GM11168 (cell line): ENCODE results near the gene PCDHGA4.
"Not testable (repeated sequence)": the region's sequence is repeated elsewhere in the genome, so short reads cannot be mapped to it uniquely, and the experiment has no call there.

Source experiments
- in situ Hi-C: fragments of 300-500 bp; cut with MboI; formaldehyde crosslinking; loops from one replicate; pipeline ENCODE4 v1.12.0; 2022; ENCODE audit warnings: low sequenced_read_pairs; ENCODE audit not compliant: unreplicated experiment

The PCDHGA4 gene

DNA sequence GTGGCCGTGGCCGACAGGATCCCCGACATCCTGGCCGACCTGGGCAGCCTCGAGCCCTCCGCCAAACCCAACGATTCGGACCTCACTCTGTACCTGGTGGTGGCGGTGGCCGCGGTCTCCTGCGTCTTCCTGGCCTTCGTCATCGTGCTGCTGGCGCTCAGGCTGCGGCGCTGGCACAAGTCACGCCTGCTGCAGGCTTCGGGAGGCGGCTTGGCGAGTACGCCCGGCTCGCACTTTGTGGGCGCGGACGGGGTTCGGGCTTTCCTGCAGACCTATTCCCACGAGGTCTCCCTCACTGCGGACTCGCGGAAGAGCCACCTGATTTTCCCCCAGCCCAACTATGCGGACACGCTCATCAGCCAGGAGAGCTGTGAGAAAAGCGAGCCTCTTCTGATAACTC, 8.8 kb upstream of the PCDHGA4 start:
- in situ Hi-C loops: not testable (repeated sequence)

DNA sequence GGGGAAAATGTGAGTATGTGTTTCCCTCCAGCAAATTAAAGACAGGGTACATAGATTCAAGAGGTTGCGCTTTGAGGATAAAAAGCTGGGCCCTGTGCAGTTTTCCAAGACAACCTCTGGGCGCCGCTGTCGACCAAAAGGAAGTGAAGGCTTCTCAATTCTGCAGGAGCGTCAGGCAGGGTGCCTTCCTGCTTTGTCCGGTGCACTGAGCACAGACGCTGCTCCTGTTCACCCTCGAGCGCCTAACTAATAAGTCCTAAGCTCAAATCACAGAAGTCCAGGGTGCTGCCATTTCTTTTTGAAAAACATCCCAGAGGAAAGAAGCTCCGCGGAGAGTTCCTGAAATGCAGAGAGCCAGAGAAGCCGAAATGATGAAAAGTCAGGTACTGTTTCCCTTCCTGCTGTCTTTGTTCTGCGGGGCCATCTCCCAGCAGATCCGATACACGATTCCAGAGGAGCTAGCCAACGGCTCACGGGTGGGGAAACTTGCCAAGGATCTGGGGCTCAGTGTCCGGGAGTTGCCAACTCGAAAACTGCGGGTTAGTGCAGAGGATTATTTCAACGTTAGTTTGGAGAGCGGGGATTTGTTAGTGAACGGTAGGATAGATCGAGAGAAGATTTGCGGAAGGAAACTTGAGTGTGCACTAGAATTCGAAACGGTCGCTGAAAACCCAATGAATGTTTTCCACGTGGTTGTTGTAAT, 4.8 kb upstream of the PCDHGA4 start, which contains the start of gene PCDHGB1:
Gene PCDHGB1, plus strand, starts transcription at position 183 of the 703 bp plus-strand sequence. Its CDS starts 162 bp downstream, at position 345.
- in situ Hi-C loops: no loop called here

DNA sequence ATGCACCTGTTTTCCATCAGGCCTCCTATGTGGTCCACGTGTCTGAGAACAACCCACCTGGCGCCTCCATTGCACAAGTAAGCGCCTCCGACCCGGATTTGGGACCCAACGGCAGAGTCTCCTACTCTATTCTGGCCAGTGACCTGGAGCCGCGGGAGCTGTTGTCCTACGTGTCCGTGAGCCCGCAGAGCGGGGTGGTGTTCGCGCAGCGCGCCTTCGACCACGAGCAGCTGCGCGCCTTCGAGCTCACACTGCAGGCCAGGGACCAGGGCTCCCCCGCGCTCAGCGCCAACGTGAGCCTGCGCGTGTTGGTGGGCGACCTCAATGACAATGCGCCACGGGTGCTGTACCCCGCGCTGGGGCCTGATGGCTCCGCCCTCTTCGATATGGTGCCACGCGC, 3.2 kb upstream of the PCDHGA4 start:
- in situ Hi-C loops: no loop called here

DNA sequence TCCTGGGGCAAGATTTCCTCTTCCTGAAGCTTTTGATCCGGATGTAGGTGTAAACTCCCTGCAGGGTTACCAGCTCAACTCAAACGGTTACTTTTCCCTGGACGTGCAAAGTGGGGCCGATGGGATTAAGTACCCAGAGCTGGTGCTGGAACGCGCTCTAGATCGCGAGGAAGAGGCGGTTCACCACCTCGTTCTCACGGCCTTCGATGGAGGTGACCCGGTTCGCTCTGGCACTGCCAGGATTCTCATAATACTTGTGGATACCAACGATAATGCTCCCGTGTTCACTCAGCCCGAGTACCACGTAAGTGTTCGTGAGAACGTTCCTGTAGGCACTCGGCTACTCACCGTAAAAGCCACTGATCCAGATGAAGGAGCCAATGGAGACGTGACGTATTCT, 820 bp downstream of the PCDHGA4 start:
- in situ Hi-C loops: no loop called here

DNA sequence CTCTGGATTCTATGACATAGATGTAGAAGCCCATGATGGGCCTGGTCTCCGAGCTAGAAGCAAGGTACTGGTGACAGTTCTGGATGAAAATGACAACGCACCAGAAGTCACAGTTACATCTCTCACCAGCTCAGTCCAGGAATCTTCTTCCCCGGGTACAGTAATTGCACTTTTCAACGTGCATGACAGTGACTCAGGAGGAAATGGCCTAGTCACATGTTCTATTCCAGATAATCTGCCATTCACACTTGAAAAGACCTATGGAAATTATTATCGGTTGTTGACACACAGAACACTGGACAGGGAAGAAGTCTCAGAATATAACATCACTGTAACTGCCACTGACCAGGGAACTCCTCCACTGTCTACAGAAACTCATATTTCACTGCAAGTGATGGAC, 1.3 kb downstream of the PCDHGA4 start:
- in situ Hi-C loops: no loop called here

DNA sequence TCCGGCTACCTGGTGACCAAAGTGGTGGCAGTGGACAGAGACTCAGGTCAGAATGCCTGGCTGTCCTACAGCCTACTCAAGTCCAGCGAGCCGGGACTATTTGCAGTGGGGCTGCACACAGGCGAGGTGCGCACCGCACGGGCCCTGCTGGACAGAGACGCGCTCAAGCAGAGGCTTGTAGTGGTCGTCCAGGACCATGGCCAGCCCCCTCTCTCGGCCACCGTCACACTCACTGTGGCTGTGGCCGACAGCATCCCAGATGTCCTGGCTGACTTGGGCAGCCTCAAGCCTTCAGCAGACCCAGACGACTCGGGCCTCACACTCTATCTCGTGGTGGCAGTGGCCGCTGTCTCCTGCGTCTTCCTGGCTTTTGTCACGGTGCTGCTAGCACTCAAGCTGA, 2.1 kb downstream of the PCDHGA4 start:
- in situ Hi-C loops: no loop called here

DNA sequence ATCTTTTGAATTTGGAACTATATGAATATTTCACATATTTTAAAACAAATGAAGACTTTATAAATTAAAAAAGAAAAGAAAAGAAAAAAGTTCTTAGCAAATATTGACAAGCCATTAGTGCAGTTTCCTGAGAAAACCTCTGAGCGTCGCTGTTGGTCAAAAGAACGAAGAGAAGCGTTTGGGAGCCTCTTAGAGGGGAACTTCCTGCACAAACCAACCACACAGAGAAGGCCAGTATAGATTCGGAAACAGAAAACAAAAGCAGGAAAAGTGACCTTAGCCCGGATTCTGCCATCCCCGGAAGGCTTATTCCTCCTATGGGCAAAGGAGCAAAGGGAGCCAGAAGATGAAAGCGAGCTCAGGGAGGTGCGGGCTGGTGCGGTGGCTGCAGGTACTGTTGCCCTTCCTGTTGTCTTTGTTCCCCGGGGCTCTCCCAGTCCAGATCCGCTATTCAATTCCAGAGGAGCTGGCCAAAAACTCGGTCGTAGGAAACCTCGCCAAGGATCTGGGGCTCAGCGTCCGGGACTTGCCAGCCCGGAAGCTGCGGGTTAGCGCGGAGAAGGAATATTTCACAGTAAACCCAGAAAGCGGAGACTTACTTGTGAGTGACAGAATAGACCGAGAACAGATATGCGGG, 5.1 kb downstream of the PCDHGA4 start, which contains the start of gene PCDHGB2:
Gene PCDHGB2, plus strand, starts transcription at position 205 of the 637 bp plus-strand sequence. Its CDS starts 142 bp downstream, at position 347.
- in situ Hi-C loops: no loop called here

DNA sequence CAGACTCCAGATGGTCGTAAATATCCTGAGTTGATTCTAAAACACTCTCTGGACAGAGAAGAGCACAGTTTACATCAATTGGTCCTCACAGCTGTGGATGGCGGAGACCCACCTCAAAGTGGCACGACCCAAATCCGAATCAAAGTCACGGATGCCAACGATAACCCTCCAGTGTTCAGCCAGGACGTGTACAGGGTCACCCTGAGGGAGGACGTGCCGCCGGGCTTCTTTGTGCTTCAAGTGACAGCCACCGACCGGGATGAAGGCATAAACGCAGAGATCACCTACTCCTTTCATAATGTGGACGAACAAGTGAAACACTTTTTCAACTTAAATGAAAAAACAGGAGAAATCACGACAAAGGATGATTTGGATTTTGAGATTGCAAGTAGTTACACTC, 5.9 kb downstream of the PCDHGA4 start:
- in situ Hi-C loops: no loop called here

DNA sequence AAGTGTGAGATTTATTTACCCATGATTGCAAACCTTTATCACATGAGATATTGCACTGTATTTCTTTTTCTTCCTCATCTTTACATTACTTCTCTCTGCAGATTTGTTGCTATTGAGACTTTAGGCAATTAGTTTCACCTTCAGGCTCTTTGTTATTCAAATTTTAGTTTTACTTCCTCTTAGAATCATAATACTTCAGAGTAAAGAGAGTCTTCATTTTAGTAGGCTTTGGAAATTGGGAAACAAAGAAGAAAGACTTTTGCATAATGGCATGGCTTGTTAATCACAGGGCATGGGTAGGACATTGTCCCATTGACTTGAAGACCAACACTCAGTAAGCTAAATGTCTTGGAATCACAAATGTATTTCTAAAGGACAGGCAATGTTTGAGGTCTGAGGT, 7.9 kb downstream of the PCDHGA4 start:
- in situ Hi-C loops: no loop called here

DNA sequence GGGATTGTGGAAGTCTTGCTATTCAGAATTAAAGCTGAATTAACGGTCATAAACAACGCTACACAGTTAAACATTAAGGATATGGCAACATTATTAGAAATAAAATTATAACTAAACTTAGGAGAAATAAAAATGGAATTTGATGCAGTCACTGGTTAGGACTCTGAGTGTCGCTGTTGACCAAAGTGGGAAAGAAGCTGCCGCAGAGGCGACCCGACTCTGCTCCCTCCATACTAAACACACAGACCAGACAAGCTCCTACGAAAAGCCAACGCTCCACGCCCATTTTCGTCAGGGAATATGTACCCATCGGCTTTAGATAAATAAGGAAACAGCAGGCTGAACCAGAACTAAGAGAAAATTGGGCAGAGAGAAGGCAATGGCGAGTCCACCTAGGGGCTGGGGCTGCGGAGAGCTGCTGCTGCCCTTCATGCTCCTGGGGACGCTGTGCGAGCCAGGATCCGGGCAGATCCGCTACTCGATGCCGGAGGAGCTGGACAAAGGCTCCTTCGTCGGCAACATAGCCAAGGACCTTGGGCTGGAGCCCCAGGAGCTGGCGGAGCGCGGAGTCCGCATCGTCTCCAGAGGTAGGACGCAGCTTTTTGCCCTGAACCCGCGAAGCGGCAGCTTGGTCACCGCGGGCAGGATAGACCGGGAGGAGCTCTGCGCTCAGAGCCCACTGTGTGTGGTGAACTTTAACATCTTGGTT, 9.3 kb downstream of the PCDHGA4 start, which contains the start of gene PCDHGA5:
Gene PCDHGA5, plus strand, starts transcription at position 211 of the 709 bp plus-strand sequence. Its CDS starts 169 bp downstream, at position 380.
- in situ Hi-C loops: no loop called here

DNA sequence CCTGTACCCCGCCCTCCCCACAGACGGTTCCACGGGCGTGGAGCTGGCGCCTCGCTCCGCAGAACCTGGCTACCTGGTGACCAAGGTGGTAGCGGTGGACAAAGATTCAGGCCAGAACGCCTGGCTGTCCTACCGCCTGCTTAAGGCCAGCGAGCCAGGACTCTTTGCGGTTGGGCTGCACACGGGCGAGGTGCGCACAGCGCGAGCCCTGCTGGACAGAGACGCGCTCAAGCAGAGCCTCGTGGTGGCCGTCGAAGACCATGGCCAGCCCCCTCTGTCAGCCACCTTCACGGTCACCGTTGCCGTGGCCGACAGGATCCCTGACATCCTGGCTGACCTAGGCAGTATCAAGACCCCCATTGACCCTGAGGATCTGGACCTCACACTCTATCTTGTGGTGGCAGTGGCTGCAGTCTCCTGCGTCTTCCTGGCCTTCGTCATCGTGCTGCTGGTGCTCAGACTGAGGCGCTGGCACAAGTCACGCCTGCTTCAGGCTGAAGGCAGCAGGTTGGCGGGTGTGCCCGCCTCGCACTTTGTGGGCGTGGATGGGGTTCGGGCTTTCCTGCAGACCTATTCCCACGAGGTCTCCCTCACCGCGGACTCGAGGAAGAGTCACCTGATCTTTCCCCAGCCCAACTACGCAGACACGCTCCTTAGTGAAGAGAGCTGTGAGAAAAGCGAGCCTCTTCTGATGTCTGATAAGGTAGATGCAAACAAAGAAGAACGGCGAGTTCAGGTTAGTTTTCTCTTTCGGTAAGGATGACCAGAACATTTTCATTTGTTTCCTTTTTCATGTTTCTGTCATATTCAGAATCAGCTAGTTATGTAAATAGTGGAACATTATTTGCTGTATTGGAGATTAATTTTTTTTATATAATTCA, 11.4 kb downstream of the PCDHGA4 start:
- in situ Hi-C loops: no loop called here

DNA sequence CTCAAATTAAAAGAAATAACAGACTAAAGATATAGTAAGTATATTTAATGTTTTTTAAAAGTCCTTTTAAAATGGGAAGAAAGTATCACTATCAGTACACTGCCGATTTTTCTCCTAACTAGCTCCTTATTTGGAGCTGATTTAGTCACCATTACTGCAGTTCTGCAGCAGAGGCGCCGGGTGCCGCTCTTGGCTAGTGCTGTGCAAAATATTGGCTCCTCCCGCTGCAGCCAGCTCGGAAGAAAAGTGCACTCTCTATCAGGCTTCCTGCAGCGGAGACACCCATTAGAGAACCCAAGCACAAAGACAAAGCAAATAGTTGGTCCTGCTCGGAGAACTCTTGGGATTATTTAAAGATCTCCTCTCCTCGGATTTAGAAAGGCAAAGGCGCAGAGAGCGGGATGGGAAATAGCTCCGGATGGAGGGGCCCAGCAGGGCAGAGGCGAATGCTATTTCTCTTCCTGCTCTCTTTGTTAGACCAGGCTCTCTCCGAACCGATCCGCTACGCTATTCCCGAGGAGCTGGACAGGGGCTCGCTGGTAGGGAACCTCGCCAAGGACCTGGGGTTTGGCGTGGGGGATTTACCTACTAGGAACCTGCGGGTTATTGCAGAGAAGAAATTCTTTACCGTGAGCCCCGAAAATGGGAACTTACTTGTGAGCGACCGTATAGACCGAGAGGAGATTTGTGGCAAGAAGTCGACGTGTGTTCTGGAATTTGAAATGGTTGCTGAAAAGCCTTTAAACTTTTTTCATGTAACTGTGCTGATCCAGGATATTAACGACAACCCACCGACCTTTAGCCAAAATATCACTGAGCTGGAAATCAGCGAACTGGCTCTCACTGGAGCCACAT, 15.4 kb downstream of the PCDHGA4 start, which contains the start of gene PCDHGB3:
Gene PCDHGB3, plus strand, starts transcription at position 249 of the 855 bp plus-strand sequence. Its CDS starts 153 bp downstream, at position 402.
- in situ Hi-C loops: no loop called here

DNA sequence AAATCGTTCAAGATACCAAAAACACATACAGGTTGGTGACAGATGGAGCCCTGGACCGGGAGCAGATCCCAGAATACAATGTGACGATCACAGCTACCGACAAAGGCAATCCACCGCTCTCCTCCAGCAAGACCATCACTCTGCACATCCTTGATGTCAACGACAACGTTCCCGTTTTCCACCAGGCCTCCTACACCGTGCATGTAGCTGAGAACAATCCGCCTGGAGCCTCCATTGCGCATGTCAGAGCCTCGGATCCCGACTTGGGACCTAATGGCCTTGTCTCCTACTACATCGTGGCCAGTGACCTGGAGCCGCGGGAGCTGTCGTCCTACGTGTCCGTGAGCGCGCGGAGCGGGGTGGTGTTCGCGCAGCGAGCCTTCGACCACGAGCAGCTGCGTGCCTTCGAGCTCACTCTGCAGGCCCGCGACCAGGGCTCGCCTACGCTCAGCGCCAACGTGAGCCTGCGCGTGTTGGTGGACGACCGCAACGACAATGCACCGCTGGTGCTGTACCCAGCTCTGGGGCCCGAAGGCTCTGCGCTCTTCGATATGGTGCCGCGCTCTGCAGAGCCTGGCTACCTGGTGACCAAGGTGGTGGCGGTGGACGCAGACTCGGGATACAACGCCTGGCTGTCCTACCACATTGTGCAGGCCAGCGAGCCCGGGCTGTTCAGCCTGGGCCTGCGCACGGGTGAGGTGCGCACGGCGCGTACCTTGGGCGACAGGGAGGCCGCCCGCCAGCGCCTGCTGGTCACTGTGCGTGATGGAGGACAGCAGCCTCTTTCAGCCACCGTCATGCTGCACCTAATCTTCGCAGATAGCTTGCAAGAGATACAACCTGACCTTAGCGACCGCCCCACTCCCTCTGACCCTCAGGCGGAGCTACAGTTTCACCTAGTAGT, 17.0 kb downstream of the PCDHGA4 start:
- in situ Hi-C loops: no loop called here

DNA sequence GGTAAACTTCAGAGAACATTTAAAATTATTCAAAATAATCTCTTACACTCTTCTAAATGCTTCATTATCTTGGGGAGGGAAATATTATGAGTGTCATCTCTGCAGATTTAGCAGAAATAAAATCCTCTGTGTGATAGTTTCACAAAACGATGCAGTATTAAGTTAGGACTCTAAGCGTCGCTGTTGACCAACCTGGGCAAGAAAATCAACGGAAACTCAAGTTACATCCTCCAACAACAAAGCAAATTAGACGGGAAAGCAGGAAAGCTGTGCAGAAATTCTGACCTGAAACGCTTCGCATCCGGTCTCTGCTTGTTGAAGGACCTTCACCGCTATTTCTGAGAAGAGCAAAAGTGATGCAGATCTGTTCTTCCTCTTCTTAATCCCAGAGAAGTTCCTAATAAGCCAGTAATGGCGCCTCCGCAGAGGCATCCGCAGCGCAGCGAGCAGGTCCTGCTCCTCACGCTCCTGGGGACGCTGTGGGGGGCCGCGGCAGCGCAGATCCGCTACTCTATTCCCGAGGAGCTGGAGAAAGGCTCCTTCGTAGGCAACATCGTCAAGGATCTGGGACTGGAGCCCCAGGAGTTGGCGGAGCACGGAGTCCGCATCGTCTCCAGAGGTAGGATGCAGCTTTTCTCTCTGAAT, 19.0 kb downstream of the PCDHGA4 start, which contains the start of gene PCDHGA6:
Gene PCDHGA6, plus strand, starts transcription at position 219 of the 645 bp plus-strand sequence. Its CDS starts 193 bp downstream, at position 412.
- in situ Hi-C loops: no loop called here

DNA sequence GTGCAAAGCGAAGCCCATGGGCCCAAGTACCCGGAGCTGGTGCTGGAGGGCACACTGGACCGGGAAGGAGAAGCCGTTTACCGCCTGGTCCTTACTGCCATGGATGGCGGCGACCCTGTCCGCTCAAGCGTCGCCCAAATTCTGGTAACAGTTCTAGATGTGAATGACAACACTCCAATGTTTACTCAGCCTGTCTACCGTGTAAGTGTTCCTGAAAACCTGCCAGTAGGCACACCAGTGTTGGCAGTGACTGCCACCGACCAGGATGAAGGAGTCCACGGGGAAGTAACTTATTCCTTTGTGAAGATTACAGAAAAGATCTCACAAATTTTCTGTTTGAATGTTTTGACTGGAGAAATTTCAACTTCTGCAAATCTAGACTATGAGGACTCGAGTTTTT, 19.8 kb downstream of the PCDHGA4 start:
- in situ Hi-C loops: no loop called here

DNA sequence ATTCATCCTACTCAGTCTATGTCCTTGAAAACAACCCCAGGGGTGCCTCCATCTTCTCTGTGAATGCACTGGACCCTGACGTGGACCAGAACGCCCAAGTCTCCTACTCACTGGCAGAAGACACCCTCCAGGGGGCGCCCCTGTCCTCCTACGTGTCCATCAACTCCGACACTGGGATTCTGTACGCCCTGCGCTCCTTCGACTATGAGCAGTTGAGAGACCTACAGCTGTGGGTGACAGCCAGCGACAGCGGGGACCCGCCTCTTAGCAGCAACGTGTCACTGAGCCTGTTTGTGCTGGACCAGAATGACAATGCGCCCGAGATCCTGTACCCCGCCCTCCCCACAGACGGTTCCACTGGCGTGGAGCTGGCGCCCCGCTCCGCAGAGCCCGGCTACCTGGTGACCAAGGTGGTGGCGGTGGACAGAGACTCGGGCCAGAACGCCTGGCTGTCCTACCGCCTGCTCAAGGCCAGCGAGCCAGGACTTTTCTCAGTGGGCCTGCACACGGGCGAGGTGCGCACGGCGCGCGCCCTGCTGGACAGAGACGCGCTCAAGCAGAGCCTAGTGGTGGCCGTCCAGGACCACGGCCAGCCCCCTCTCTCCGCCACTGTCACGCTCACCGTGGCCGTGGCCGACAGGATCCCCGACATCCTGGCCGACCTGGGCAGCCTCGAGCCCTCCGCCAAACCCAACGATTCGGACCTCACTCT, 20.8 kb downstream of the PCDHGA4 start:
- in situ Hi-C loops: not testable (repeated sequence)
